OCI-LY1 (cell line): ENCODE data around the gene EMX1.

ENCODE experiments used
- CTCF ChIP-seq: fragments of 200-600 bp; sonication (generic), shearing (Covaris generic); IDR thresholded peaks from 2 replicates; pipeline ENCODE4 v1.5.1; 2017; ENCODE audit warnings: mild to moderate bottlenecking, antibody characterized with exemption, low read length, moderate library complexity, mixed read lengths
- EZH2 ChIP-seq: fragments of 200-600 bp; sonication (generic), shearing (Covaris generic); IDR thresholded peaks from 2 replicates; pipeline ENCODE4 v1.8.0; 2017; ENCODE audit warnings: borderline replicate concordance, mixed run types, mild to moderate bottlenecking, antibody characterized with exemption, low read length, moderate library complexity, mixed read lengths

GRCh38 chr2:72896446-72896845, 20.9 kb upstream of the EMX1 start:
- TF ChIP-seq CTCF (no peak), EZH2 (no peak)
